BLaER1 (cell line): ENCODE measurements around the gene PRRC2B.

Experiments
- H3K27ac ChIP-seq: shearing (Covaris generic); formaldehyde crosslinking; 2 replicates; pipeline ENCODE4 v1.8.1; 2022
- H3K27me3 ChIP-seq: shearing (Covaris generic); formaldehyde crosslinking; 2 replicates; pipeline ENCODE4 v1.8.1; 2022
- H3K36me3 ChIP-seq: shearing (Covaris generic); formaldehyde crosslinking; 2 replicates; pipeline ENCODE4 v1.8.1; 2022
- H3K4me1 ChIP-seq: shearing (Covaris generic); formaldehyde crosslinking; 2 replicates; pipeline ENCODE4 v1.8.1; 2022
- H3K4me2 ChIP-seq: shearing (Covaris generic); formaldehyde crosslinking; 2 replicates; pipeline ENCODE4 v1.8.1; 2022
- H3K4me3 ChIP-seq: shearing (Covaris generic); formaldehyde crosslinking; 2 replicates; pipeline ENCODE4 v1.8.1; 2022
- H3K9ac ChIP-seq: shearing (Covaris generic); formaldehyde crosslinking; 2 replicates; pipeline ENCODE4 v1.8.1; 2022
- H3K9me3 ChIP-seq: shearing (Covaris generic); formaldehyde crosslinking; 2 replicates; pipeline ENCODE4 v1.8.1; 2022
- H4K20me1 ChIP-seq: shearing (Covaris generic); formaldehyde crosslinking; 2 replicates; pipeline ENCODE4 v1.8.1; 2022
- Cebpa-rat ChIP-seq: shearing (Covaris generic); IDR thresholded peaks from 2 replicates; pipeline ENCODE4 v1.8.1; 2022

The PRRC2B gene

GRCh38 chr9:131474711-131475110, 80.8 kb downstream of the PRRC2B start:
- no peaks in the 10 kb centered on the region for H3K9me3 ChIP-seq
- no peak overlapping the region for H3K4me2 ChIP-seq
- no peaks in the 10 kb centered on the region for H3K4me1 ChIP-seq
- no peaks in the 10 kb centered on the region for H3K27me3 ChIP-seq
- H3K36me3 ChIP-seq, result peaks cover 100% of the 10 kb centered on the region
- no peak for TF ChIP-seq Cebpa-rat
- H3K27ac ChIP-seq, result no peak overlapping the region
- no peak overlapping the region for H3K4me3 ChIP-seq
- peaks cover 100% of the 10 kb centered on the region for H4K20me1 ChIP-seq
- no peak overlapping the region for H3K9ac ChIP-seq

DNA sequence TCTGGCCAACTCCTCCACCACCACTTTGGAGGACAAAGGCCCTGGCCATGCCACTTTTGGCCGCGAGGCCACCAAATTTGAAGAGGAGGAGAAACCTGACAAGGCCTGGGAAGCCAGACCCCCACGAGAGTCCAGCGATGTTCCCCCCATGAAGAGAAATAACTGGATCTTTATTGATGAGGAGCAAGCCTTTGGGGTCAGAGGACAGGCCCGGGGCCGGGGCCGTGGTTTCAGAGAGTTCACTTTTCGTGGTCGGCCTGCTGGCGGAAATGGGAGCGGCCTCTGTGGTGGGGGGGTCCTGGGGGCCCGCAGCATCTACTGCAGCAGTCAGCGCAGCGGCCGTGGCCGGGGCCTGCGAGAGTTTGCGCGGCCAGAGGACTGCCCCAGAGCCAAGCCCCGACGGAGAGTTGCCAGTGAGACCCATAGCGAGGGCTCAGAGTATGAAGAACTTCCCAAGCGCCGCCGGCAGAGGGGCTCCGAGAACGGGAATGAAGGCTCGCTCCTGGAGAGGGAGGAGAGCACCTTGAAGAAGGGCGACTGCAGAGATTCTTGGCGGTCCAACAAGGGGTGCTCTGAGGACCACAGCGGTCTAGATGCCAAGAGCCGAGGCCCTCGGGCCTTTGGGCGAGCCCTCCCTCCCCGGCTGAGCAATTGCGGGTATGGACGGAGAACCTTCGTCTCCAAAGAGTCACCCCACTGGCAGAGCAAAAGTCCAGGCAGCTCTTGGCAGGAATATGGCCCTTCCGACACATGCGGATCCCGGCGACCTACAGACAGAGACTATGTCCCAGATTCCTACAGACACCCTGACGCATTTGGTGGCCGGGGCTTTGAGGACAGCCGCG, 81.4 kb downstream of the PRRC2B start:
- Histone ChIP-seq H3K36me3 (peaks cover 100% of the 10 kb centered on the region), H3K9me3 (no peaks in the 10 kb centered on the region), H3K4me1 (no peaks in the 10 kb centered on the region), H3K27me3 (no peaks in the 10 kb centered on the region), H3K27ac (no peak overlapping the region), H4K20me1 (peaks cover 100% of the 10 kb centered on the region), H3K4me2 (no peak overlapping the region), H3K4me3 (no peak overlapping the region), H3K9ac (no peak overlapping the region)
- TF ChIP-seq Cebpa-rat, result no peak

- Histone ChIP-seq H3K36me3 (peaks cover 100% of the 10 kb centered on the region), H3K9ac (no peak overlapping the region), H3K9me3 (no peaks in the 10 kb centered on the region), H4K20me1 (peaks cover 100% of the 10 kb centered on the region), H3K4me3 (no peak overlapping the region), H3K27me3 (no peaks in the 10 kb centered on the region), H3K27ac (no peak overlapping the region), H3K4me2 (no peak overlapping the region), H3K4me1 (no peaks in the 10 kb centered on the region)
- no peak for TF ChIP-seq Cebpa-rat
Measured at GRCh38 chr9:131475956-131476776, 82.3 kb downstream of the PRRC2B start.

DNA sequence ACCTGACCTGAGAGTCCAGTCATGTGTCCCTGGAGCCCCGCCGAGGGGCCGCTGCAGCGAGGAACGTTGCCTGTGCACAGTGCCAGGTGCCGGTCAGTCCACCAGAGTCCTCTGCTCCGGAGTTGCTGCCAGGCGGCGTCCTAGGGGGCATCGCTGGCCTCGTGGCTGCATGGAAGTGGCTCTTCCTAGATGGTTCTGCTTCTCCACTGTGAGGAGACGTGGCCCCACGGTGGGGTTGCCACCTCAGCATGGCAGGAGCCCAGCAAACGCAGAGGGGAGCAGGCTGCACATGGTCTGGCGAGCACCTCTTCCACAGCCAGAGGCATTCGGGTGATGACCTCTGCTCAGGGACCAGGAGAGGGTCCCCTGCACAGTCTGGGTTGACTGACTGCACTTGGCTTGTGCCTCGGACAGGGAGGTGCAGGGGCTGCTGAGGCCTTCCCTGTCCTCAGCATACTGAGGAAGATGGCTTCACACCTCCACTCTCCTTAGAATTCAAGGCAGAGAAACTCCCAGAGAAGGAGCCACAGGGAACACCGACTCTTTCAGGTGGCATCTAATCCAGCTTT, 83.0 kb downstream of the PRRC2B start:
- Histone ChIP-seq H4K20me1 (peaks cover 100% of the 10 kb centered on the region), H3K9ac (no peak overlapping the region), H3K4me3 (no peak overlapping the region), H3K27ac (no peak overlapping the region), H3K9me3 (no peaks in the 10 kb centered on the region), H3K4me1 (no peaks in the 10 kb centered on the region), H3K4me2 (no peak overlapping the region), H3K36me3 (peaks cover 100% of the 10 kb centered on the region), H3K27me3 (no peaks in the 10 kb centered on the region)
- TF ChIP-seq Cebpa-rat, result no peak

DNA sequence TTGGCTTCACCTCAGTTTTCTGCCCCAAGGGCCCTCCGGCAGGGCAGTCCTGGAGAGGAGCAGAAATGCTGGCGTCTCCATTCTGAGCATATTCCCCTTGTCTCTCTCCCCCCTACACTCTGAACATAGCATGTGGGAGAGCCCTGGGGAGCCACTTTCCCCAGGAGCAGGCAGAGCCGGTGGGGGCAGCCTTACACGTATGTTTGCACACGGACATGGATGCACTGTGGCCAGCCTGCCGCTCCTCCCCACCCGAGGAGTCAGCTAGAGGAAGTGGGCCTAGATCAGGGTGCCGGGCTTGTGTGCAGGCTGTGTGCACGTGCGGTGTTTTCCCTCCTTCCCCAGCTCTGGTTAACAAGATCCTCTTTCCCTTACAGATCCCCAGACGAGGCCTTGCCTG, 83.5 kb downstream of the PRRC2B start:
- Histone ChIP-seq H3K27ac (no peak overlapping the region), H3K36me3 (peaks cover 100% of the 10 kb centered on the region)

DNA sequence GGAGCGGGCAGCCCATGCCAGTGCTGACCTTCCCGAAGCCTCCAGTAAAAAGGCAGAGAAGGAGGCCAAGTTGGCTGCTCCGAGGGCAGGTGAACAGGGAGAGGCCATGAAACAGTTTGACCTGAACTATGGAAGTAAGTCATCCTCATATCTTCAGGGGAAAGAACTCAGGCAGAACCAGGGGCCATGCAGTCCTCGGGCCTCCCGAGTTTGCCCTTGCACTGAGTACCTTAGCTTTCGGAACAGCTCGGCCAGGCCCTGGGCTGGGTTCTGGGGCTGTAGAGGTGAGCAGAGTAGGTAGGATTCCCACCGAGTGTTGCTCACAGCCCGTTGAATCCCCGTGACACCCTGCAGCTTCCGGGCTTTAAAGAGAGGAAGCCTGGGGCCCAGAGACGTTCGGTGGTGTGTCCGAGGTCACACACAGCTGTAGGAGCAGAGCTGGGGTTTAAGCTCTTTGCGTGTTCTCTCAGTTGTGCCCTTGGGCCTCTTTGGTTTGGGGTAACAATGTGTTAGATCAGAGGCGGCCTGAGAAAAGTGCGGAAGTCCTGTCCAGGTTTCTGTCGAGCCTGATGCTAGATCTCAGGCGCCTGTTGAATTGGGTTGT, 84.0 kb downstream of the PRRC2B start:
- Histone ChIP-seq H3K36me3 (peaks cover 100% of the 10 kb centered on the region), H3K4me2 (no peak overlapping the region), H3K4me3 (no peak overlapping the region), H3K9me3 (no peaks in the 10 kb centered on the region), H3K9ac (no peak overlapping the region), H3K27ac (no peak overlapping the region), H3K4me1 (no peaks in the 10 kb centered on the region), H3K27me3 (no peaks in the 10 kb centered on the region), H4K20me1 (peaks cover 100% of the 10 kb centered on the region)
- TF ChIP-seq Cebpa-rat, result no peak

More for the DNA sequence above, 83.5 kb downstream of the PRRC2B start:
- Histone ChIP-seq H3K9me3 (no peaks in the 10 kb centered on the region), H3K4me1 (no peaks in the 10 kb centered on the region), H3K27me3 (no peaks in the 10 kb centered on the region), H3K9ac (no peak overlapping the region), H3K4me3 (no peak overlapping the region), H3K4me2 (no peak overlapping the region), H4K20me1 (peaks cover 100% of the 10 kb centered on the region)
- TF ChIP-seq Cebpa-rat, result no peak

DNA sequence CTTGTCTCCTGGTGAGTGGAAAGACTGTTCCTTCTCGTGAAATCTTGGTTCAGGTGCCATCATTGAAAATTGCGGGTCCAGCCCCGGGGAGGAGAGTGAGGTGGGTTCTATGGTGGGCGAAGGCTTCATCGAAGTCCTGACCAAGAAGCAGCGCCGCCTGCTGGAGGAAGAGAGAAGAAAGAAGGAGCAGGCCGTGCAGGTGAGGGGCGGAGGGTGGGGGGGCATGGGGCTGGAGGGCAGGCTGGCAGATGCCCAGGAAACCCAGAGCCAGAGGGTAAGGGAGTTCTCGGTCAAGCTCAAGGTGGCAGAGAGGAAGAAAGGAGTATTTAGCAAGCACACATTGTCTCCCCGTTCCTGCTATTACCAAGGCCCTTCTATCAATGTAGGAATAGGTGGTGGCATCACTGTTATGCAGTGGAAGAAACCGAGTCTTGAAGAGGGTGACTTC, 84.6 kb downstream of the PRRC2B start:
- Histone ChIP-seq H4K20me1 (peaks cover 100% of the 10 kb centered on the region), H3K27ac (no peak overlapping the region), H3K36me3 (peaks cover 100% of the 10 kb centered on the region), H3K4me3 (no peak overlapping the region), H3K4me2 (no peak overlapping the region), H3K9me3 (no peaks in the 10 kb centered on the region), H3K4me1 (peaks cover 3% of the 10 kb centered on the region), H3K9ac (no peak overlapping the region), H3K27me3 (no peaks in the 10 kb centered on the region)
- no peak for TF ChIP-seq Cebpa-rat

- Histone ChIP-seq H3K36me3 (peaks cover 100% of the 10 kb centered on the region), H3K4me2 (no peak overlapping the region)
Measured at GRCh38 chr9:131478911-131479310, 85.0 kb downstream of the PRRC2B start.

GRCh38 chr9:131480258-131480657, 86.4 kb downstream of the PRRC2B start:
- no peaks in the 10 kb centered on the region for H3K27me3 ChIP-seq
- peaks cover 21% of the 10 kb centered on the region for H3K4me1 ChIP-seq
- no peak overlapping the region for H3K4me3 ChIP-seq
- H3K27ac ChIP-seq, result no peak overlapping the region
- H3K9me3 ChIP-seq, result no peaks in the 10 kb centered on the region
- H3K36me3 ChIP-seq, result peaks cover 100% of the 10 kb centered on the region
- H3K4me2 ChIP-seq, result no peak overlapping the region
- peaks cover 100% of the 10 kb centered on the region for H4K20me1 ChIP-seq
- H3K9ac ChIP-seq, result no peak overlapping the region
- no peak for TF ChIP-seq Cebpa-rat

More at GRCh38 chr9:131478911-131479310, 85.0 kb downstream of the PRRC2B start:
- Histone ChIP-seq H4K20me1 (peaks cover 100% of the 10 kb centered on the region), H3K27ac (no peak overlapping the region), H3K9me3 (no peaks in the 10 kb centered on the region), H3K4me1 (peaks cover 8% of the 10 kb centered on the region), H3K9ac (no peak overlapping the region), H3K27me3 (no peaks in the 10 kb centered on the region), H3K4me3 (no peak overlapping the region)
- no peak for TF ChIP-seq Cebpa-rat
